Ovary (tissue), 9 donors: Measurements from ENCODE around the gene SLC2A14. TPM values are rescaled to one million over a fixed set of nuclear protein-coding genes. Genes with fewer than 3 reads are reported as not detected.
"Not testable (repeated sequence)": the region's sequence is repeated elsewhere in the genome, so short reads cannot be mapped to it uniquely, and the experiment has no call there.

Experiments
- DNase-seq, 5 donors: peaks; one replicate each; pipeline ENCODE4 v3.0.0-alpha.2; 2019 to 2020
- H3K27ac ChIP-seq, 2 donors: fragments of 200-600 bp; one replicate each; pipeline versions ENCODE4 v1.5.1 to v1.8.0; 2019 to 2022
- H3K27me3 ChIP-seq: fragments of 200-600 bp; one replicate; pipeline ENCODE4 v1.8.0; 2022
- H3K36me3 ChIP-seq: fragments of 200-600 bp; sonication (generic); one replicate; pipeline ENCODE4 v1.5.1; 2019
- H3K4me1 ChIP-seq: one replicate; pipeline ENCODE4 v1.8.1; 2013; ENCODE audit warnings: mild to moderate bottlenecking, moderate library complexity; ENCODE audit not compliant: insufficient read depth
- H3K4me3 ChIP-seq: fragments of 200-600 bp; sonication (generic); one replicate; pipeline ENCODE4 v1.5.1; 2017
- H3K9me3 ChIP-seq, 2 donors: fragments of 200-600 bp in 1 of 2; sonication (generic) in 1 of 2; one replicate each; pipeline versions ENCODE4 v1.5.1 to v1.8.1; 2013 to 2019; ENCODE audit warnings: mild to moderate bottlenecking in 1 of 2, moderate library complexity in 1 of 2
- CTCF ChIP-seq, 3 donors: fragments of 450-650 bp in 2 of 3; fragments of 200-600 bp in 1 of 3; IDR thresholded peaks; one replicate each; pipeline versions ENCODE4 v1.5.1 to v1.8.0; 2016 to 2022; ENCODE audit warnings: antibody characterized with exemption in 3 of 3, mild to moderate bottlenecking in 1 of 3
- EP300 ChIP-seq: sonication (generic); formaldehyde crosslinking; IDR thresholded peaks from one replicate; pipeline ENCODE4 v1.6.1; 2017; ENCODE audit warnings: antibody characterized with exemption
- POLR2A ChIP-seq: fragments of 450-650 bp; IDR thresholded peaks from one replicate; pipeline ENCODE4 v1.6.1; 2017; ENCODE audit warnings: antibody characterized with exemption, mild to moderate bottlenecking, moderate library complexity
- WGBS, 3 donors: extraction: QIAGEN DNeasy Blood & Tissue Kit in 1 of 3; methylation state at CpG; one replicate each; pipeline versions ENCODE4 v1.1.5 to v1.1.7; 2013 to 2017; 5-methylcytosine and 5-hydroxymethylcytosine counted together
- intact Hi-C, 4 donors: fragments of 100-400 bp; cut with DNase I; formaldehyde crosslinking; loops; one replicate each; pipeline versions ENCODE4 v1.11.0 to v1.15.1; 2022 to 2023
- polyA plus RNA-seq, 2 donors: library from polyadenylated mRNA; stranded (reverse); fragments of 200-250 nt in 1 of 2; fragments of 350-450 nt in 1 of 2; fragmentation: Illumina TruSeq in 1 of 2; extraction: RNeasy Lipid Tissue Mini Kit (QIAGEN cat#74804) in 1 of 2; gene quantifications; one replicate each; pipeline ENCODE4 v1.2.3, GENCODE V29; 2013 to 2014
- total RNA-seq, 7 donors: library from RNA; depleted of rRNA in 2 of 7; stranded (reverse); fragments of >200 nt in 2 of 7; fragmentation: NEBNext Ultra II Directional in 3 of 7; extraction: Animal tissue kit (Norgen Biotek cat#: 25700) in 3 of 7; gene quantifications; one replicate each; pipeline versions ENCODE4 v1.1.0 to v1.2.4, GENCODE V29; 2016 to 2023
- donor health status: DM: no; HTN: no; CAD: no; lungs with moderate emphysema.
- donor health status: DM: no; HTN: no; CAD: no.
- donor health status: Bipolar disorder and iron deficiency.
- donor health status: DM: yes; HTN: yes; CAD: no.
- donor health status: DM: no; HTN: no; CAD: no.
- donor health status: DM: yes; HTN: yes; CAD: no.

The SLC2A14 gene
- total and polyA plus RNA-seq, 9 donors: 0.46 to 12.7 (median 2.2) TPM

GRCh38 chr12:7844116-7844515 lies 28.6 kb downstream of the SLC2A14 start:
- Histone ChIP-seq H3K27me3 (no peaks in the 10 kb centered on the region), H3K27ac (no peak overlapping the region), H3K36me3 (no peaks in the 10 kb centered on the region), H3K4me3 (no peak overlapping the region), H3K4me1 (peaks cover 1% of the 10 kb centered on the region), H3K9me3 (no peaks in the 10 kb centered on the region)
- TF ChIP-seq CTCF (IDR thresholded peaks at IDR 0.05): no peak
- no peak for TF ChIP-seq POLR2A
- no peak for TF ChIP-seq EP300
- no peak for DNase-seq
- intact Hi-C loops: no loop called here
- WGBS, 3 donors: 50 to 68% (median 57%) methylated on average over 5 of the region's 5 CpGs

- H3K4me3 ChIP-seq, H3K27ac ChIP-seq, H3K36me3 ChIP-seq, H3K4me1 ChIP-seq, H3K9me3 ChIP-seq, DNase-seq, intact Hi-C loops, H3K27me3 ChIP-seq: not testable (repeated sequence)
- 38 to 65% (median 59%) methylated on average over 3 to 4 of the region's 9 CpGs for WGBS, 3 donors
These were observed 29.1 kb downstream of the SLC2A14 start for GRCh38 chr12:7843583-7843982.

GRCh38 chr12:7843149-7843548 lies 29.6 kb downstream of the SLC2A14 start:
- H3K4me1 ChIP-seq, H3K4me3 ChIP-seq, DNase-seq, H3K27ac ChIP-seq, intact Hi-C loops, H3K27me3 ChIP-seq, H3K9me3 ChIP-seq, H3K36me3 ChIP-seq: not testable (repeated sequence)
- 33 to 81% (median 43%) methylated on average over 5 to 6 of the region's 8 CpGs for WGBS, 3 donors

- H3K27ac ChIP-seq, H3K4me1 ChIP-seq, H3K9me3 ChIP-seq, H3K27me3 ChIP-seq, H3K4me3 ChIP-seq, H3K36me3 ChIP-seq, DNase-seq, intact Hi-C loops: not testable (repeated sequence)
- 97 to 99% (median 98%) methylated on average over 9 of the region's 9 CpGs for WGBS, 3 donors
These were observed 30.3 kb downstream of the SLC2A14 start for GRCh38 chr12:7842444-7842843.

GRCh38 chr12:7839848-7840247 lies 32.9 kb downstream of the SLC2A14 start:
- intact Hi-C loops, H3K27ac ChIP-seq, H3K36me3 ChIP-seq, H3K9me3 ChIP-seq, H3K27me3 ChIP-seq, H3K4me1 ChIP-seq, H3K4me3 ChIP-seq, DNase-seq: not testable (repeated sequence)
- 72 to 78% (median 76%) methylated on average over 7 of the region's 7 CpGs for WGBS, 3 donors

GRCh38 chr12:7839226-7839625 lies 33.5 kb downstream of the SLC2A14 start:
- H3K4me1 ChIP-seq, H3K27me3 ChIP-seq, H3K27ac ChIP-seq, intact Hi-C loops, H3K9me3 ChIP-seq, H3K4me3 ChIP-seq, H3K36me3 ChIP-seq: not testable (repeated sequence)
- 5 to 16% (median 7%) methylated on average over 8 to 9 of the region's 10 CpGs for WGBS, 3 donors
- peak; percentile 58 to 80 (median 76) for DNase-seq

GRCh38 chr12:7837366-7837765 lies 35.3 kb downstream of the SLC2A14 start:
- 82 to 93% (median 83%) methylated on average over 6 of the region's 6 CpGs for WGBS, 3 donors
- intact Hi-C loops: no loop called here
- H3K27ac ChIP-seq: no peak overlapping the region

More at GRCh38 chr12:7837366-7837765, 35.3 kb downstream of the SLC2A14 start:
- Histone ChIP-seq H3K9me3 (no peaks in the 10 kb centered on the region), H3K4me3 (no peak overlapping the region), H3K36me3 (no peaks in the 10 kb centered on the region), H3K4me1 (no peaks in the 10 kb centered on the region), H3K27me3 (no peaks in the 10 kb centered on the region)
- no peak for TF ChIP-seq EP300
- no peak for TF ChIP-seq CTCF (IDR thresholded peaks at IDR 0.05)
- no peak for TF ChIP-seq POLR2A
- no peak for DNase-seq
